ENCODE measurements around the gene PUS1. TPM values are rescaled to one million over a fixed set of nuclear protein-coding genes. Genes with fewer than 3 reads are reported as not detected.

PUS1 gene
- total and polyA plus RNA-seq, 2 donors (not counting 1 experiment from before 2014, with no cell fraction given), result 50.1 to 99.5 TPM

GRCh38 chr12:131959116-131959515, 30.0 kb downstream of the PUS1 start:
- Mint-ChIP-seq H3K4me1 (peaks cover 49% of the 10 kb centered on the region), H3K9me3 (ENCODE audit: insufficient read depth) (no peaks in the 10 kb centered on the region), H3K4me3 (no peak overlapping the region), H3K27ac (no peak overlapping the region), H3K27me3 (no peaks in the 10 kb centered on the region)
- TF ChIP-seq CTCF (IDR thresholded peaks at IDR 0.05), result no peak
- H3K9ac ChIP-seq (ENCODE audit: low read length), result no peak overlapping the region
- H3K27me3 ChIP-seq (replicated peaks in 1 of 4; ENCODE audit: control extremely low read depth in 1 of 4, control insufficient read depth in 3 of 4, insufficient read depth in 4 of 4, low read length in 3 of 4), result no peaks in the 10 kb centered on the region
- POLR2A ChIA-PET, result no interaction called here
- DNase-seq, result no peak
- no peak overlapping the region for H3K4me3 ChIP-seq (ENCODE audit: control extremely low read depth in 1 of 5, extremely low read depth in 1 of 5, insufficient read depth in 1 of 5, low read depth in 2 of 5, low read length in 4 of 5)
- peaks cover 76% of the 10 kb centered on the region for H4K20me1 ChIP-seq (ENCODE audit: control insufficient read depth, insufficient read depth, low read length, poor library complexity, severe bottlenecking)
- intact Hi-C loops (cut with micrococcal nuclease), result no loop called here
- H3K36me3 ChIP-seq (replicated peaks in 1 of 2; ENCODE audit: control extremely low read depth in 1 of 2, control insufficient read depth in 1 of 2, extremely low read depth in 1 of 2, insufficient read depth in 2 of 2, low read length in 1 of 2), result peaks cover 4 to 12% of the 10 kb centered on the region in 2 experiments
- H3K79me2 ChIP-seq (ENCODE audit: control insufficient read depth, insufficient read depth, low read length), result peaks cover 87% of the 10 kb centered on the region
- no peak overlapping the region for H3K27ac ChIP-seq (ENCODE audit: low read length in 2 of 2)
- H3K4me1 ChIP-seq (ENCODE audit: control insufficient read depth in 2 of 2, insufficient read depth in 2 of 2, low read length in 2 of 2), result no peaks in the 10 kb centered on the region
- 92% methylated on average over 4 of the region's 4 CpGs for WGBS (ENCODE audit: insufficient coverage)
- CTCF ChIA-PET, result no interaction called here
- H2AFZ ChIP-seq (ENCODE audit: insufficient read depth, low read depth, low read length, poor library complexity, severe bottlenecking), result no peak overlapping the region
- H3K9me3 ChIP-seq (ENCODE audit: control extremely low read depth in 1 of 3, control insufficient read depth in 2 of 3, insufficient read depth in 1 of 3, low read length in 2 of 3), result no peaks in the 10 kb centered on the region
- H3K4me2 ChIP-seq (replicated peaks; ENCODE audit: low read depth, low read length, poor library complexity, severe bottlenecking), result no peak overlapping the region
- ATAC-seq (ENCODE audit: low read depth), result no peak

- POLR2A ChIA-PET, result no interaction called here
Observed at GRCh38 chr12:131959641-131960589, 30.8 kb downstream of the PUS1 start.

More at GRCh38 chr12:131959641-131960589, 30.8 kb downstream of the PUS1 start:
- no peak overlapping the region for H3K9ac ChIP-seq (ENCODE audit: low read length)
- peaks cover 87% of the 10 kb centered on the region for H3K79me2 ChIP-seq (ENCODE audit: control insufficient read depth, insufficient read depth, low read length)
- peaks cover 72% of the 10 kb centered on the region for H4K20me1 ChIP-seq (ENCODE audit: control insufficient read depth, insufficient read depth, low read length, poor library complexity, severe bottlenecking)
- DNase-seq (no peak), ATAC-seq (ENCODE audit: low read depth) (no peak)
- H2AFZ ChIP-seq (ENCODE audit: insufficient read depth, low read depth, low read length, poor library complexity, severe bottlenecking), result no peak overlapping the region
- TF ChIP-seq EZH2 (IDR thresholded peaks at IDR 0.05; ENCODE audit: borderline replicate concordance, insufficient read depth, low read depth, low read length, poor library complexity, severe bottlenecking) (no peak), CTCF (IDR thresholded peaks at IDR 0.05) (no peak)
- WGBS (ENCODE audit: insufficient coverage), result 96% methylated on average over 14 of the region's 16 CpGs
- peaks cover 4 to 12% of the 10 kb centered on the region in 2 experiments for H3K36me3 ChIP-seq (replicated peaks in 1 of 2; ENCODE audit: control extremely low read depth in 1 of 2, control insufficient read depth in 1 of 2, extremely low read depth in 1 of 2, insufficient read depth in 2 of 2, low read length in 1 of 2)
- H3K27me3 ChIP-seq (replicated peaks in 1 of 4; ENCODE audit: control extremely low read depth in 1 of 4, control insufficient read depth in 3 of 4, insufficient read depth in 4 of 4, low read length in 3 of 4), result no peaks in the 10 kb centered on the region
- intact Hi-C loops (cut with micrococcal nuclease), result no loop called here
- no peaks in the 10 kb centered on the region for H3K9me3 Mint-ChIP-seq (ENCODE audit: insufficient read depth)
- H3K4me3 Mint-ChIP-seq, result no peak overlapping the region
- peaks cover 52% of the 10 kb centered on the region for H3K4me1 Mint-ChIP-seq
- no peaks in the 10 kb centered on the region for H3K27me3 Mint-ChIP-seq
- no peak overlapping the region for H3K4me2 ChIP-seq (replicated peaks; ENCODE audit: low read depth, low read length, poor library complexity, severe bottlenecking)
- no peak overlapping the region for H3K27ac Mint-ChIP-seq
- H3K9me3 ChIP-seq (ENCODE audit: control extremely low read depth in 1 of 3, control insufficient read depth in 2 of 3, insufficient read depth in 1 of 3, low read length in 2 of 3), result no peaks in the 10 kb centered on the region
- no peaks in the 10 kb centered on the region for H3K4me1 ChIP-seq (ENCODE audit: control insufficient read depth in 2 of 2, insufficient read depth in 2 of 2, low read length in 2 of 2)
- H3K4me3 ChIP-seq (ENCODE audit: control extremely low read depth in 1 of 5, extremely low read depth in 1 of 5, insufficient read depth in 1 of 5, low read depth in 2 of 5, low read length in 4 of 5), result no peak overlapping the region
- CTCF ChIA-PET, result no interaction called here
- H3K27ac ChIP-seq (ENCODE audit: low read length in 2 of 2), result no peak overlapping the region
